A204.1 (cell line): ENCODE measurements around the gene SETBP1.

Experiments used
- FAIRE-seq: peaks from 2 replicates; lab custom pipeline; 2012; peaks lifted over from hg19 to GRCh38; lab: Jason Lieb, UNC

The SETBP1 gene

DNA sequence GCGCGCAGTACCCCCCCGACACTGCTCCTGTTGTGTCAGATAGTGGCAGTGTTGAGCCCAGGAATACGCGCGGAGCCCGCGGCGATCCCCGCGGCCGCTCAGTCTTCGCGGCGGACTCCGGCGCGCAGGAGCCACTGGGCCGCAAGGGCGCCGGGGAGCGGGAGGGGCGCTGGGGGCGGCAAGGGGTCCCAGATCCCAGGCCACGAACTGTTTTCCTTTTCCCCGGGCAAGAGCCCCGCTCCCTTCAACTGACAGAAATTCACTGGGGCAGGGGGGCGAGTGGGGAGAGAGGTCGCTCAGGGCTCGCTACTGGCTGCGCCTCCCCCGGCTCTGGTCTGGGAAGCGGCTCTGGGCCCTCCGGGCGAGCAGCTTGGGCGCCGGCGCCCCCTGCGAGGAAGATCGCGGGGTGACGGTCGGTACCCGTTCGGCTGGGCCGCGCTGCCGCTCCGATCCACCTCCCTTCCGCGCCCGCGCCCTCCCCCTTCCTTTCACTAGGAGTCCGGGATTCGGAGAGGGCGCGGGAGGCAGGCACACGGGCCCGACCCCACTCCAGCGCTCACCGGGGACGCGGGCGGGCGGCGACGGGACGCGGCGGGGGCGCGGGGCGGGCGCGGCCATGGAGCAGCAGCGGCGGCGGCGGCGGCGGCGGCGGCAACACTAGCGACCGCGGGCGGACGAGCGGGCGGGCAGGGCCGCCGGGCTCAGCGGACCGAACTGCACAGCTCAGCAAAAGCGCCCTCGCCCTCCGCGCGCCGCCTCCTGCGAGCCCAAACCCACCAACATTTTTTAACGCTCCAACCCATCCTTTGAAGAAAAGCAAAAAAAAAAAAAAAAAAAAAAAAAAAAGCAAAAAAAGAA, 1.4 kb upstream of the SETBP1 start:
- no peak for FAIRE-seq

GRCh38 chr18:44679914-44680272, 795 bp upstream of the SETBP1 start:
- FAIRE-seq = no peak

GRCh38 chr18:44681076-44681970, 635 bp downstream of the SETBP1 start:
- FAIRE-seq = no peak

DNA sequence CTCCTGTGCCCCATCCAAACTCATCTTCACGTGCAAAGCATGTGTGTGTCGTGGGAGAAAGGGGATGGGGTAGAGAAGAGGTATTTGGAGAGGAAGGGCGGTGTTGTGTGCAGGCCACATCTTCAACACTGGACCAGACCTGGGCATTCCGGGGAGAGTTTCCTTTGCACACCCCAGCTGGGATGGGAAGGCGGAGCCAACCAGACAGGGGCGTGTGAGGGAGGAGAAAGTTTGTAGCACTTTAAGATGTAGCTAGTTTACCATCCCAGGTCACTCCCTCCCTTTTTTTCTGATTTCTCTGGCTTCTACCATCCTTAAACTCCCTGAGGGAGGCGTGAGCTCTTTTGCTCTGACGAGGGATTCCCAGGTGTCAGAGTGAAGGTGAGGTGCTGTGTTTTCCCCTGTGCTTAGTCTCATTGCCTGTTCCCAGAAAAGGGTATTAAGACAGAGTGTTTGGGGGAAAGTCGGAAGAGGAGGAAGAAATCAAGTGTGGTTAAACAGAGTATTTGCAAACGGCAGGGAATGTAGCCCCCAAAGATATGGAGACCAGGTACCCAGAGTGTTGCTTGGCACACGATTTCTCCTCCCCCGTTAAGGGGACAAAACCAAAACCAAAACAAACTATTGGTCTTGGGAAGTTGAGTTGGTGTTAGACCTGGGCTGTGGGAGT, 1.6 kb downstream of the SETBP1 start:
- FAIRE-seq = no peak

DNA sequence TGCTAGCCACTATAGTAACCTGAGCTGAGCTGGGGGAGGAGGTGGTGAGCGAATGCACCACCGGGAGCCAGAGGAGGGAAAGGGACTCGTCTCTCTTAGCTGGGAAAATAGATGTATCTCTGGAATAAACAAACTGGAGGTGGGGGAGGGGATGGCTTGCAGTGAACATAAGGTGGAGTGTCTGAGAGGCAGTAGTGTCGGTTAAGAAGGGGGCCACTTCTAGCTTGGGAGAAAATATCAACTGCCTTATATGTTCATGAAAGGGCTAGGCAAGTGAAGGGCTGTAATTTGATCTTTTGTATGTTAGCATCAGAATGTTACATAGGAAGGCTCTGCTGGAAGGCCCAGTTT, 2.2 kb downstream of the SETBP1 start:
- no peak for FAIRE-seq

DNA sequence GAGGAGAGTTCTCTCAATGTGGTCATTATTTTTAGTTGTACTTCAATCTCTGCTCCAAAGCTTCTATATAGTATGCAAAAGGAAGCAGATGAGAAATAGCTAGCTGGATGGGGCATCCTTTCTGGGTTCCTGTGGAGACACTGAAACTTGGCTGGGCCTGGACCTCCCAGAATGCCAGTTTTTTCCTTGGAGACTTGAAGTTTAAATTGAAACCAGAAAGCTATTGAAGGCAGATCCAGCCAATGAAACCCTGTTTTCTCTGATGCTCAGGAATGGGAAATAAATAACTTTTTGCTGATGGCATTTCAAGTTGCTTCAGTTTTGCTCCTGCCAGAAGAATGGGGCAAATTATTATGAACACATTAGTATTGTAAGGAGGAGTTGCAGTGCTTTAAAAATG, 2.9 kb downstream of the SETBP1 start:
- FAIRE-seq = no peak

DNA sequence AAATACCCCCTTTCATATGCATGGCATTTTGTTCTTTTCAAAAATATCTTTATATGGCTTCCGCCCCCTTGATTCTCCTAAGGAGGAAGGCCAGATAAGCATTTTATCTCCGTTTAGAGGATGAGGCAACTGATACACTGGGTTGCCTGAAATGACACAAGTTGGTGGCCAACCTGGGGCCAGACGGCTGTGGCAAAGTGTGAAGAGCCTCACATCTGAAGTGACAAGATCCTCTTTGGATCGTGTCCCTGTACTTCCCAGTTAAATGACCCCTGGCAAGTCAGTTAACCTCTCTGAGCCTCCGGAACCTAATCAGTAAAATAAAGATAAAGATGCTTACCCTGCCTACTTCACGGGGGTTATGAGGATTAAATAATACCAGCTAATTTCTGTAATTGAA, 4.6 kb downstream of the SETBP1 start:
- FAIRE-seq = no peak

GRCh38 chr18:44686156-44686555, 5.5 kb downstream of the SETBP1 start:
- FAIRE-seq = no peak

GRCh38 chr18:44687421-44687820, 6.7 kb downstream of the SETBP1 start:
- no peak for FAIRE-seq

- FAIRE-seq = no peak
Observed at GRCh38 chr18:44689736-44690135, 9.0 kb downstream of the SETBP1 start.

DNA sequence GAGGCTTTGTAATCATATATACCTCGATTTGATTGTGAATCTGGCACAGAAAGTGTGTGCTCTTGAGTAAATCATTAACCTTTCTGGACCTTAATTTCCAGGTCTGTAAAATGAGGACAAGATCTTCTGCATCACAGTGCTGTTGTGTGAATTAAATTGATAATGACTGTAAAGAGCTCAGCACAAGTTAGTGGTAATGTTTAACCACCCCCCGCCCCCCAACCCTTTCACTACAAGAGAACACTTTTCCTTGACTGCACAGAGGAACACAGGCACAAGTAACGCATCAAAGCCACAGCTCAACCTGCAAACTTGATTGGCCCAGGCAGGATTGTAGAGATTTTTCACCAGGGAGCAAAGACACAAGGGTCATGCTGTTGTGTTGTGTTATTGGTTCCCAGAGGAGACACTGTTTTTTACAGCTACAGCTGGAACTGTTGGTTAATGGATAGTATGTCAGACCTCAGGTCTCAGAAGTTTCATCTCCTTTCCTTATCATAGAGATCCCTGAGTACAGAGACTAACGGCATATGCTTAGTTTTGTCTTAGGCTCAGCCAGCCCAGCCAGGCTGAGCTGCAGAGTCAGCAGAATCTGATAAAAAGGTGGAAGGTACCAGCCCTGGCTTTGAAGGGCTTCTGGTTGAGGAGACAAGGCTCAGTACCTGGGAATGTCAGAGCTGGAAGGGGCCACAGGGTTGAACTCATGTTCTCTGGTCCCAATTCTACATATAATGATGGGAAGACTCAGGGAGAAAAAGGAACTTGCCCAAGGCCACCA, 10.6 kb downstream of the SETBP1 start:
- FAIRE-seq = no peak

DNA sequence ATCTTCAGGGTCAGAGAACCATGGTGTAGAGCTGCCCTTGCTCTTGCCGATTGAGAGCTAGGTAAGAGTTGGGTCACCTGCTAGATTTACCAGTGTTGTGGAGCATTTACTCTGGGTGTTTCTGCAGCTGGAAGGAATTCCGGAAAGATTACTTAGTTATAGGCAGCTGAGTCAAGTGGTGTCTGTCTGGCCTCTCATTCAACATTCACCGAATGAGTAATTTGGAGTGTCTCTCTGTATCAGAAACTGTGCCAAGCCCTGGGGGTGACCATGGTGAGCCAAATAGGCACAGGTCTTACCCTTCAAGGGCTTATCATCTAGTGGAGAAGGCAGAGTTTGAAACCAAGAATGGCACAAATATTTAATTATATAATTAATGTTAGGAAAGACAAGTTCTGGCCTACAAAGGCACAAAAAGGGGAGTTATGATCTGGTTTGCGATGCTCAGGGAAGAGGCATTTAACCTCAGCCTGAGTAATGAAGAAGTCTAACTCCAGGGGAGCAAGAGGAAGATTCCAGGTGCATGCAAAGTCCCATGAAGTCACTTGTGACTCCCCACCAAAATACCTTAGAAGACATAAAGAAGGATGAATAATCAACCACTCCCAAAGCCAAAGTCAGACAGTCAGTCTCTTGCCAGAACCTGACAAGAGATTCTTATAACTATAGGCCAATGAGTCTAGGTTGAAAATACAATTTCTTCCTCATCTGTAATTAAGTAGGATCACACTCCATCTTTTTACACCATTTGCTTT, 12.5 kb downstream of the SETBP1 start:
- no peak for FAIRE-seq

GRCh38 chr18:44695503-44695902, 14.8 kb downstream of the SETBP1 start:
- FAIRE-seq = no peak

GRCh38 chr18:44696892-44697291, 16.2 kb downstream of the SETBP1 start:
- FAIRE-seq = no peak

GRCh38 chr18:44697315-44697714, 16.6 kb downstream of the SETBP1 start:
- no peak for FAIRE-seq

DNA sequence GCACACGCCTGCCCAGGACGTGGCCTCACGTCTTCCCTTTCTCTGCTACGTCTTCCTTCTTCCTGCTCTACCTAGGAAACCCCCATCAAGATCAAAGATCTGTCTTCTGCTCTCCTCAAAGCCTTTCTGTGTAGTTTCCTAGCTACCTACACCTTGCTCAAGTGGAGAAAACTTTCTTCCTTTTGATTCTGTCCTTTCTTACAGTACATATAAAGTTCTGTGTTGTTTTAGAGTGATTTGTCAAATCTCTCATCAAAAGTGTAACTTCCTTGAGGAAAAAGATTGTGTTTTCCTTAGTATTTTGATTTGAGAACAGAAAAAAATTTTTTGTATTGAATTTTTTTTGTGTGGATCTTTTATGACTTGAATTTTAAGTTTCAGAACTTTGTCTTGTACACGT, 17.8 kb downstream of the SETBP1 start:
- no peak for FAIRE-seq

DNA sequence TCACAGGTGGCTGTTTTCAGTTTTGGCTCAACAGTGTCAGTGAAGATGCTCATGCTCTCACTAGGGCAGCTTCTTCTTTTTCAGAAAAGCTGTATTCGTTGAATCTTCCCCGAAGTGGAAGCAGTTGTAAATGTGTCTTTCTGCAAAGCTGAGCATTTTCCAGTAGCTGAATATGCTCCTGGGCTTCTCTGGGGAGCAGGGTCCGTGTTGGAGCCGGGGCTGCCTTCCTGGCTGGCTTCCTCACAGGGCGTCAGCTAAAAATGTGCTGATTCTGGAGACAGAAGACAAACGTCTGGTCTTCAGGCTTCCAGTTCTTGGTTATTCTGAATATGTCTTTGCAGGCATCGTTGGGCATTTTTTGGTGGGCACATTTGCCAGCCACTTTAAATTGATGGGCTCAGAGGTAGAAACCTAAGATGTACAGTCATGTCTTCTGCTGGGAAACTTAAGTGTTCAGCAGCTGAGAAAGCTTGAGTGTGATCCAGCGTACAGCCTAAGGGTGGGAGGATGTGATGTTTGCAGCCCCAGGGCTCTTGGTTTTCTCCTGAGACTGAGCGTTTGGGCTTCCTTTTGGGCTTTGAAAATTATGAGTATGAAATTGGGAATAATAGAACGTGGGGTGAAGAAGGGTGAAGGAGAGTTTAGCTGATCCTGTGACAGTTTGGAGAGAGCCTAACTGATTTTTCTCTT, 19.0 kb downstream of the SETBP1 start:
- FAIRE-seq = no peak

GRCh38 chr18:44700652-44701051, 20.0 kb downstream of the SETBP1 start:
- no peak for FAIRE-seq

DNA sequence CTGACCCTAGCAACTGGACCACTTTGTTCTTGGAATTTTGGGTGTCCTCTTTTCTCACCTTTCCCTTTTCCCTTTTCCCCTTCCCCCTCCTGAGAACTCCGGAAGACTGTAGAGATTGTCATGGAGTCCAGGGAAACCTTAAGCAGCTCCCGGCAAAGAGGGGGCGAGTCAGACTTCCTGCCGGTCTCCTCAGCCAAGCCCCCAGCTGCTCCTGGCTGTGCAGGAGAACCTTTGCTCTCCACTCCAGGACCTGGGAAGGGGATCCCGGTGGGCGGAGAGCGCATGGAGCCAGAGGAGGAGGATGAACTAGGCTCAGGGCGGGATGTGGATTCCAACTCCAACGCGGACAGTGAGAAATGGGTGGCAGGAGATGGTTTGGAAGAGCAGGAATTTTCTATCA, 20.5 kb downstream of the SETBP1 start:
- FAIRE-seq = no peak

DNA sequence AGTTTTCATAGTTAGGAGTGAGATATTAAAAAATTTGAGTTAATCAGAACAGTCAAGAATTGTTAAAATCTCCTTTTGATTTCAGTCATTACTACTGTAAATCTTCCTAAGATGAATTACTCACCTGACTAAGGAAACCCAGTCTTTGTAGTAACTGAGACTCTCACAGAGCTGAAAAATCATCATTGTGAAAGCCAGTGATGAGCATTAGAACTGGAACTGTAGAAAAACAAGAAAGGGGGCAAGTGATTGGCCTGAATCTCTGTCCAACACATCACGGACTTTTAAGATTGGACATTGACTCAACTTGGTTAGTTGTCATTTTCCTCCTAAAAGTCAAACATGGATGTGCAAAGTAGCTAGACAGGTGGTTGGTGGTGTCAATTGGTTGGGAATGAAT, 21.9 kb downstream of the SETBP1 start:
- FAIRE-seq = no peak
